HepG2 (cell line): ENCODE results near the gene ENDOU. TPM values are rescaled to one million over a fixed set of nuclear protein-coding genes. Genes with fewer than 3 reads are reported as not detected.

Source experiments
- ATAC-seq: fragments of 200-7000 bp; cut with Tn5 transposase; 3 replicates; pipeline ENCODE4 v1.9.1; 2020; ENCODE audit warnings: mild to moderate bottlenecking, moderate library complexity
- BruUV-seq: library from RNA; stranded (reverse); fragments of 400-500 nt; replicated peaks from 2 replicates; lab custom pipeline; 2021; lab: Mats Ljungman, UMichigan
- CTCF ChIA-PET: fragments of 300-600 bp; formaldehyde crosslinking; extraction: SDS; loops from one replicate; lab custom pipeline; 2021; ENCODE audit warnings: low total read pairs, inconsistent platforms, low intra/inter-chr PET ratio; lab: Yijun Ruan, JAX
- POLR2A ChIA-PET: fragments of 350-600 bp; sonication (Branson Sonifier 250); formaldehyde crosslinking; loops from one replicate; lab custom pipeline; 2020; ENCODE audit warnings: antibody characterized with exemption, inconsistent platforms; lab: Yijun Ruan, JAX
- DNase-seq: peaks from one replicate; pipeline ENCODE4 v3.0.0-alpha.2; 2015; ENCODE audit warnings: low spot score
- FAIRE-seq: peaks from 3 replicates; lab custom pipeline; 2011; peaks lifted over from hg19 to GRCh38; lab: Jason Lieb, UNC
- H2AFZ ChIP-seq: one replicate; pipeline ENCODE4 v1.6.1; 2011; ENCODE audit warnings: low read length, inconsistent platforms
- H3K27ac ChIP-seq: fragments of 300-600 bp; 3 replicates; pipeline ENCODE4 v1.8.0; 2011; ENCODE audit warnings: mixed run types, mild to moderate bottlenecking, mixed read lengths, low read length, inconsistent platforms; ENCODE audit not compliant: insufficient read depth; ENCODE audit errors: extremely low read length
- H3K27me3 ChIP-seq, 2 experiments: fragments of 200-600 bp in 1 of 2; 2 replicates in 1 of 2; 3 replicates in 1 of 2; pipeline versions ENCODE4 v1.6.0 to v1.8.0; 2011; ENCODE audit warnings: low read length in 2 of 2, mild to moderate bottlenecking in 2 of 2, moderate library complexity in 2 of 2, inconsistent platforms in 1 of 2; ENCODE audit not compliant: insufficient read depth in 2 of 2, control insufficient read depth in 1 of 2
- H3K36me3 ChIP-seq, 2 experiments: fragments of 200-600 bp in 1 of 2; replicated peaks in 1 of 2; 2 replicates in 1 of 2; 3 replicates in 1 of 2; pipeline versions ENCODE4 v1.5.1 to v1.8.0; 2011; ENCODE audit warnings: low read length in 2 of 2, inconsistent platforms in 1 of 2; ENCODE audit not compliant: insufficient read depth in 2 of 2, control insufficient read depth in 1 of 2
- H3K4me1 ChIP-seq: 2 replicates; pipeline ENCODE4 v1.5.1; 2012; ENCODE audit warnings: low read length, inconsistent platforms; ENCODE audit not compliant: insufficient read depth
- H3K4me2 ChIP-seq: 2 replicates; pipeline ENCODE4 v1.6.0; 2011; ENCODE audit warnings: low read depth, low read length, inconsistent platforms
- H3K4me3 ChIP-seq, 3 experiments: fragments of 200-600 bp in 1 of 3; sonication (generic), shearing (Covaris generic) in 1 of 3; replicated peaks in 1 of 3; 2 replicates each; pipeline ENCODE4 v1.5.1; 2011 to 2016; ENCODE audit warnings: low read length in 3 of 3, inconsistent platforms in 2 of 3, low read depth in 2 of 3, mild to moderate bottlenecking in 2 of 3, control low read depth in 1 of 3, mixed read lengths in 1 of 3; ENCODE audit not compliant: insufficient read depth in 1 of 3
- H3K79me2 ChIP-seq: one replicate; pipeline ENCODE4 v1.6.1; 2011; ENCODE audit warnings: low read length, inconsistent platforms; ENCODE audit not compliant: insufficient read depth
- H3K9ac ChIP-seq: 2 replicates; pipeline ENCODE4 v1.6.0; 2011; ENCODE audit warnings: mild to moderate bottlenecking, low read depth, low read length, inconsistent platforms; ENCODE audit not compliant: insufficient read depth
- H3K9me3 ChIP-seq: 2 replicates; pipeline ENCODE4 v1.5.1; 2012; ENCODE audit warnings: mild to moderate bottlenecking, low read length
- H4K20me1 ChIP-seq: 2 replicates; pipeline ENCODE4 v1.6.0; 2011; ENCODE audit warnings: inconsistent platforms, mild to moderate bottlenecking, low read length, moderate library complexity; ENCODE audit not compliant: insufficient read depth
- EZH2 ChIP-seq: conservative IDR thresholded peaks from 2 replicates; pipeline ENCODE4 v1.6.1; 2012; ENCODE audit warnings: mild to moderate bottlenecking, low read depth, low read length, moderate library complexity
- FOXJ3 ChIP-seq: sonication (generic); formaldehyde crosslinking; IDR thresholded peaks from 2 replicates; pipeline ENCODE4 v1.4.0; 2020; ENCODE audit warnings: missing genetic modification reagents, mild to moderate bottlenecking, borderline replicate concordance
- IKZF1 ChIP-seq: fragments of 450-650 bp; IDR thresholded peaks from 2 replicates; pipeline ENCODE4 v1.7.1; 2016
- KAT2B ChIP-seq: fragments of 150-350 bp; IDR thresholded peaks from 2 replicates; pipeline ENCODE4 v1.6.1; 2014; ENCODE audit warnings: low read depth, low read length, borderline replicate concordance
- NBN ChIP-seq: fragments of 450-650 bp; conservative IDR thresholded peaks from 2 replicates; pipeline ENCODE4 v1.6.1; 2017
- NR2C2 ChIP-seq: sonication (generic); formaldehyde crosslinking; IDR thresholded peaks from 2 replicates; pipeline ENCODE4 v1.4.0; 2020; ENCODE audit warnings: missing genetic modification reagents, mild to moderate bottlenecking, moderate library complexity, borderline replicate concordance
- PRMT3 ChIP-seq: sonication (generic); formaldehyde crosslinking; IDR thresholded peaks from 2 replicates; pipeline ENCODE4 v1.8.1; 2022; ENCODE audit warnings: low read depth, mild to moderate bottlenecking, moderate library complexity, missing genetic modification reagents, borderline replicate concordance
- ZBTB8A ChIP-seq: sonication (generic); formaldehyde crosslinking; IDR thresholded peaks from 2 replicates; pipeline ENCODE4 v1.4.0; 2020; ENCODE audit warnings: mild to moderate bottlenecking, low read depth, missing genetic modification reagents, borderline replicate concordance
- ZNF543 ChIP-seq: sonication (generic); formaldehyde crosslinking; IDR thresholded peaks from 2 replicates; pipeline ENCODE4 v1.4.0; 2020; ENCODE audit warnings: mild to moderate bottlenecking, missing genetic modification reagents
- ZNF746 ChIP-seq: sonication (generic); formaldehyde crosslinking; IDR thresholded peaks from 2 replicates; pipeline ENCODE4 v1.8.0; 2022; ENCODE audit warnings: mild to moderate bottlenecking, missing genetic modification reagents
- WGBS: methylation state at CpG from one replicate; pipeline ENCODE4 v1.1.6; 2017; ENCODE audit warnings: low lambda C conversion rate; 5-methylcytosine and 5-hydroxymethylcytosine counted together
- in situ Hi-C: cut with HindIII; loops from 2 replicates; pipeline ENCODE4 v1.10.0; 2017; ENCODE audit warnings: low pct_unique_long_range_greater_than_20kb; ENCODE audit not compliant: extremely low pct_ligation_motif_present
- intact Hi-C: fragments of 100-400 bp; cut with micrococcal nuclease; formaldehyde crosslinking; loops from one replicate; pipeline ENCODE4 v1.10.0; 2022; ENCODE audit not compliant: unreplicated experiment
- polyA plus RNA-seq, 8 experiments: library from polyadenylated mRNA; depleted of rRNA in 3 of 8; stranded (reverse) in 7 of 8; unstranded in 1 of 8; fragments of >200 nt; fragmentation: Illumina TruSeq in 4 of 8; extraction: Trizol in 4 of 8; gene quantifications; 2 replicates each; pipeline versions ENCODE4 v1.2.1 to v1.2.3, GENCODE V29; 2011 to 2016; ENCODE audit warnings: low read depth in 4 of 8, missing spikeins in 1 of 8, mixed read lengths in 1 of 8; ENCODE audit not compliant: insufficient read depth in 1 of 8
- total RNA-seq, 5 experiments: library from RNA; depleted of rRNA; stranded (reverse); fragments of >200 nt; fragmentation: Illumina TruSeq; extraction: Trizol; gene quantifications; 2 replicates each; pipeline ENCODE4 v1.2.3, GENCODE V29; 2016; ENCODE audit warnings: low read depth in 1 of 5
- TF ChIP-seq, protein P1 (sequence below): sonication (generic); formaldehyde crosslinking; IDR thresholded peaks from 2 replicates; pipeline ENCODE4 v1.4.0; 2020; ENCODE audit warnings: missing genetic modification reagents, mild to moderate bottlenecking, borderline replicate concordance
- TF ChIP-seq, protein P2 (sequence below): sonication (generic); formaldehyde crosslinking; conservative IDR thresholded peaks from 2 replicates; pipeline ENCODE4 v1.4.0; 2020; ENCODE audit warnings: mild to moderate bottlenecking, missing genetic modification reagents, moderate library complexity

ENDOU gene
- total and polyA plus RNA-seq, 2 of the 13 experiments (the other 11 are each of a cell fraction or from before 2014, with no cell fraction given) = not detected

DNA sequence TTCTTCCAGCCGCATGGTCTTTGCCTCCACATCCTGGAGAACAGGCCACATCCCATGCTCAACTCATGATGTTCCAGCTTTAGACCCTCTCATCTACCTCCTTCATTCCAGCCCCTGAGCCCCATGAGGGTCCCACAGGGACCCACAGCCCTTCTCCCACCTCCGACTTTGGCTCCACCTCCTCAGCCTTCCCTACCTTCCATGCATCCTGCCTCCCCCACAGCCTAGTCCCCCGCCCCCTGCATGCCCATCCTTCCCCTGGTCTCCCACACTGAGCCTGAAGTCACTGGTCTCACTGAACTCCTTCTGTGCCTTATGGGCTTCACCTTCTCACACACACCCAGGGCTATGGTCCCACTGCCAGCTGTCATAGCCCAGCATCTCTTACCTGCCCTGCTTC lies 23.6 kb upstream of the ENDOU start (continued):
- TF ChIP-seq NR2C2 (CRISPR knock-in tag) = no peak
- no peak for TF ChIP-seq ZNF746
- no peak for TF ChIP-seq KAT2B

DNA sequence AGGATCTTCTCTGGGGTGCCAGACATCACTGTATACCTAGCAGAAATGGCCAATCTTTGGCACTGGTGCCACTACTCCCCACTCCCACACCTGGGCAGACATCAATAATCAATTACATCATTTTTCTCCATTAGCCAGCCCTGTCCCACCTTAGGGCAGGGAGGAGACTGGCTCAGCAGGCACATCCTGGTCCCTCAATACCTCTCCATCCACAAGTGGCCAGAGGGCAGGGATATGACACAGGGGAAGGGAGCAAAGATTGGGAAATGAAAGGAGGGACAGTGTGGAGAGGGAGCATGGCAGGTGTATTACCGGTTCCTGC lies 23.2 kb upstream of the ENDOU start:
- WGBS = 33% methylated on average over 1 of the region's 1 CpG
- Histone ChIP-seq H3K4me3 (no peak overlapping the region), H3K9ac (no peak overlapping the region), H3K36me3 (no peaks in the 10 kb centered on the region), H3K79me2 (no peaks in the 10 kb centered on the region), H3K27ac (no peak overlapping the region), H2AFZ (no peak overlapping the region), H3K9me3 (no peaks in the 10 kb centered on the region), H3K4me2 (no peak overlapping the region), H3K27me3 (peaks cover 19 to 65% of the 10 kb centered on the region in 2 experiments; a peak in 4 of 5 replicates), H4K20me1 (no peaks in the 10 kb centered on the region), H3K4me1 (peaks cover 17% of the 10 kb centered on the region)
- intact Hi-C loops (no loop called here), in situ Hi-C loops (no loop called here)
- DNase-seq = no peak
- no peak for FAIRE-seq
- ChIA-PET CTCF (interaction anchor here (1.1 kb wide), 1 partner anchor 10 kb away, joined by 3 read pairs; the partner anchor contains the start of gene RAPGEF3), POLR2A (no interaction called here)
- BruUV-seq = no TSS peak
- no peak for ATAC-seq
- TF ChIP-seq FOXJ3 (CRISPR knock-in tag) (no peak), NBN (no peak), IKZF1 (no peak), ZNF543 (CRISPR knock-in tag) (no peak), ZBTB8A (CRISPR knock-in tag) (no peak), PRMT3 (CRISPR knock-in tag) (no peak), EZH2 (no peak)
- TF ChIP-seq, protein P1, sequence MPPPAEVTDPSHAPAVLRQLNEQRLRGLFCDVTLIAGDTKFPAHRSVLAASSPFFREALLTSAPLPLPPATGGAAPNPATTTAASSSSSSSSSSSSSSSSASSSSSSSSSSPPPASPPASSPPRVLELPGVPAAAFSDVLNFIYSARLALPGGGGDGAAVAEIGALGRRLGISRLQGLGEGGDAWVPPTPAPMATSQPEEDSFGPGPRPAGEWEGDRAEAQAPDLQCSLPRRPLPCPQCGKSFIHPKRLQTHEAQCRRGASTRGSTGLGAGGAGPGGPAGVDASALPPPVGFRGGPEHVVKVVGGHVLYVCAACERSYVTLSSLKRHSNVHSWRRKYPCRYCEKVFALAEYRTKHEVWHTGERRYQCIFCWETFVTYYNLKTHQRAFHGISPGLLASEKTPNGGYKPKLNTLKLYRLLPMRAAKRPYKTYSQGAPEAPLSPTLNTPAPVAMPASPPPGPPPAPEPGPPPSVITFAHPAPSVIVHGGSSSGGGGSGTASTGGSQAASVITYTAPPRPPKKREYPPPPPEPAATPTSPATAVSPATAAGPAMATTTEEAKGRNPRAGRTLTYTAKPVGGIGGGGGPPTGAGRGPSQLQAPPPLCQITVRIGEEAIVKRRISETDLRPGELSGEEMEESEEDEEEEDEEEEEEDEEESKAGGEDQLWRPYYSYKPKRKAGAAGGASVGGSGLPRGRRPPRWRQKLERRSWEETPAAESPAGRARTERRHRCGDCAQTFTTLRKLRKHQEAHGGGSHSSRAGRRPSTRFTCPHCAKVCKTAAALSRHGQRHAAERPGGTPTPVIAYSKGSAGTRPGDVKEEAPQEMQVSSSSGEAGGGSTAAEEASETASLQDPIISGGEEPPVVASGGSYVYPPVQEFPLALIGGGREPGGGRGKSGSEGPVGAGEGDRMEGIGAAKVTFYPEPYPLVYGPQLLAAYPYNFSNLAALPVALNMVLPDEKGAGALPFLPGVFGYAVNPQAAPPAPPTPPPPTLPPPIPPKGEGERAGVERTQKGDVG (CRISPR knock-in tag) = no peak
- TF ChIP-seq, protein P2, sequence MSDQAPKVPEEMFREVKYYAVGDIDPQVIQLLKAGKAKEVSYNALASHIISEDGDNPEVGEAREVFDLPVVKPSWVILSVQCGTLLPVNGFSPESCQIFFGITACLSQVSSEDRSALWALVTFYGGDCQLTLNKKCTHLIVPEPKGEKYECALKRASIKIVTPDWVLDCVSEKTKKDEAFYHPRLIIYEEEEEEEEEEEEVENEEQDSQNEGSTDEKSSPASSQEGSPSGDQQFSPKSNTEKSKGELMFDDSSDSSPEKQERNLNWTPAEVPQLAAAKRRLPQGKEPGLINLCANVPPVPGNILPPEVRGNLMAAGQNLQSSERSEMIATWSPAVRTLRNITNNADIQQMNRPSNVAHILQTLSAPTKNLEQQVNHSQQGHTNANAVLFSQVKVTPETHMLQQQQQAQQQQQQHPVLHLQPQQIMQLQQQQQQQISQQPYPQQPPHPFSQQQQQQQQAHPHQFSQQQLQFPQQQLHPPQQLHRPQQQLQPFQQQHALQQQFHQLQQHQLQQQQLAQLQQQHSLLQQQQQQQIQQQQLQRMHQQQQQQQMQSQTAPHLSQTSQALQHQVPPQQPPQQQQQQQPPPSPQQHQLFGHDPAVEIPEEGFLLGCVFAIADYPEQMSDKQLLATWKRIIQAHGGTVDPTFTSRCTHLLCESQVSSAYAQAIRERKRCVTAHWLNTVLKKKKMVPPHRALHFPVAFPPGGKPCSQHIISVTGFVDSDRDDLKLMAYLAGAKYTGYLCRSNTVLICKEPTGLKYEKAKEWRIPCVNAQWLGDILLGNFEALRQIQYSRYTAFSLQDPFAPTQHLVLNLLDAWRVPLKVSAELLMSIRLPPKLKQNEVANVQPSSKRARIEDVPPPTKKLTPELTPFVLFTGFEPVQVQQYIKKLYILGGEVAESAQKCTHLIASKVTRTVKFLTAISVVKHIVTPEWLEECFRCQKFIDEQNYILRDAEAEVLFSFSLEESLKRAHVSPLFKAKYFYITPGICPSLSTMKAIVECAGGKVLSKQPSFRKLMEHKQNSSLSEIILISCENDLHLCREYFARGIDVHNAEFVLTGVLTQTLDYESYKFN (CRISPR knock-in tag) = no peak
